NT2/D1 (cell line): Measurements from ENCODE around the gene ERCC6L2.

ENCODE experiments used
- DNase-seq: peaks from one replicate; pipeline ENCODE4 v3.0.0-alpha.2; 2011; ENCODE audit warnings: low read depth, low spot score
- H3K27me3 ChIP-seq: 2 replicates; pipeline ENCODE4 v1.6.0; 2011; ENCODE audit warnings: mild to moderate bottlenecking; ENCODE audit not compliant: insufficient read length, insufficient read depth
- H3K36me3 ChIP-seq: 2 replicates; pipeline ENCODE4 v1.6.1; 2011; ENCODE audit warnings: mild to moderate bottlenecking, low read length, mixed read lengths; ENCODE audit not compliant: insufficient read depth, insufficient read length
- H3K4me1 ChIP-seq: 2 replicates; pipeline ENCODE4 v1.5.1; 2011; ENCODE audit not compliant: insufficient read depth, insufficient read length
- H3K4me3 ChIP-seq: 2 replicates; pipeline ENCODE4 v1.5.1; 2011; ENCODE audit warnings: low read depth; ENCODE audit not compliant: insufficient read length
- H3K9ac ChIP-seq: 2 replicates; pipeline ENCODE4 v1.6.0; 2011; ENCODE audit warnings: low read depth; ENCODE audit not compliant: insufficient read length
- H3K9me3 ChIP-seq: 2 replicates; pipeline ENCODE4 v1.5.1; 2011; ENCODE audit warnings: mild to moderate bottlenecking, low read length; ENCODE audit not compliant: insufficient read depth
- SUZ12 ChIP-seq: IDR thresholded peaks from 2 replicates; pipeline ENCODE4 v1.6.1; 2011; ENCODE audit not compliant: insufficient read length, insufficient read depth; ENCODE audit errors: extremely low read depth
- YY1 ChIP-seq: IDR thresholded peaks from 2 replicates; pipeline ENCODE4 v1.6.1; 2011; ENCODE audit not compliant: insufficient read length, insufficient read depth
- ZNF274 ChIP-seq: IDR thresholded peaks from 2 replicates; pipeline ENCODE4 v1.6.1; 2011; ENCODE audit warnings: mild to moderate bottlenecking, low read depth, low read length

The ERCC6L2 gene

GRCh38 chr9:95864852-95865580, 10.5 kb upstream of the ERCC6L2 start:
- TF ChIP-seq SUZ12, result no peak
- TF ChIP-seq ZNF274, result no peak
- TF ChIP-seq YY1, result no peak
- Histone ChIP-seq H3K9ac (no peak overlapping the region), H3K9me3 (peaks cover 25% of the 10 kb centered on the region), H3K4me1 (no peaks in the 10 kb centered on the region), H3K27me3 (no peaks in the 10 kb centered on the region), H3K4me3 (no peak overlapping the region), H3K36me3 (no peaks in the 10 kb centered on the region)
- DNase-seq, result no peak

DNA sequence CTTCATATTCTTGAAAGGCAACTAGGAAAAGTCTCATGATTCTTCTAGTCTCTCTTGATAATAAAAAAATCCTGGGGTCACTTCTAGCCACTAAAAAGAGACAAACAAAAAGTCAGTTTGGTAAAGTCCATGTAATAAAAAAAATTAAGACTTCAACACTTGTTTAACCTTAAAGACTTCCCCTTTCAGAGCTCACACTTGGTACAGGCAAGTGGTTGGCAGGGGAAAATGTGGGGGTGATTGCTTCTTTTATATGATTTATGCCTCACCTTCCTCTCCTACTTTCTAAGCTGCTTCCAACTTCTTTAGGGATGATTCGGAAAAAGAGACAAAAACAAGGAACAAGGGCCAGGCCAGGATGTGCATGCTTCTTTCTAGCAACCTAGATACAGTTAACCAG, 5.1 kb upstream of the ERCC6L2 start:
- DNase-seq, result no peak
- Histone ChIP-seq H3K4me3 (no peak overlapping the region), H3K9ac (no peak overlapping the region), H3K36me3 (peaks cover 14% of the 10 kb centered on the region), H3K9me3 (peaks cover 5% of the 10 kb centered on the region; the same call in 1 of the 2 replicates), H3K4me1 (no peaks in the 10 kb centered on the region), H3K27me3 (no peaks in the 10 kb centered on the region)
- TF ChIP-seq ZNF274 (no peak), YY1 (no peak), SUZ12 (no peak)

- Histone ChIP-seq H3K4me1 (no peaks in the 10 kb centered on the region), H3K9me3 (peaks cover 5% of the 10 kb centered on the region; the same call in 1 of the 2 replicates), H3K36me3 (peaks cover 14% of the 10 kb centered on the region), H3K9ac (no peak overlapping the region), H3K4me3 (no peak overlapping the region), H3K27me3 (no peaks in the 10 kb centered on the region)
- TF ChIP-seq SUZ12 (no peak), YY1 (no peak), ZNF274 (no peak)
- no peak for DNase-seq
Observed at GRCh38 chr9:95870906-95871305, 4.6 kb upstream of the ERCC6L2 start.

GRCh38 chr9:95874303-95874988, 1.0 kb upstream of the ERCC6L2 start:
- Histone ChIP-seq H3K27me3 (no peaks in the 10 kb centered on the region), H3K9me3 (no peaks in the 10 kb centered on the region), H3K9ac (no peak overlapping the region), H3K4me3 (no peak overlapping the region), H3K36me3 (peaks cover 14% of the 10 kb centered on the region), H3K4me1 (no peaks in the 10 kb centered on the region)
- no peak for DNase-seq
- no peak for TF ChIP-seq YY1
- no peak for TF ChIP-seq ZNF274
- TF ChIP-seq SUZ12, result no peak

- Histone ChIP-seq H3K9me3 (no peaks in the 10 kb centered on the region), H3K4me1 (no peaks in the 10 kb centered on the region), H3K36me3 (peaks cover 14% of the 10 kb centered on the region), H3K9ac (no peak overlapping the region), H3K4me3 (no peak overlapping the region), H3K27me3 (no peaks in the 10 kb centered on the region)
- TF ChIP-seq YY1 (no peak), SUZ12 (no peak), ZNF274 (no peak)
- no peak for DNase-seq
Observed at GRCh38 chr9:95874989-95875304, 544 bp upstream of the ERCC6L2 start.

DNA sequence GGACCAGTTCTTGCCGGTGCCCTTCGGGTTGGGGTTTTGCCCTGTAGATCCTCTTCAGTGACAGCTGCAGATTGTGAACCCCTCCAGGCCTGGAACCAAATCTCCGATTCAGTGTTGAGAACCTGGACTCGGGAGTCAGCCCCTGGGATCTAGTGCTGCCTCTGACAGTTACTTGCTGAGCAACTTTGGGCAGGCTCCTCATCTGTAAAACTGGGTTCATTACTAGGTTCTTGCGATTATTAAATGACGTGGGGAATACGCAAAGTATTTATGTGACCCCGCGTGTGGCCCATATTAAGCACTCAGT, 600 bp downstream of the ERCC6L2 start:
- TF ChIP-seq ZNF274 (no peak), SUZ12 (no peak), YY1 (no peak)
- H3K4me3 ChIP-seq, result no peak overlapping the region
- no peaks in the 10 kb centered on the region for H3K27me3 ChIP-seq
- peaks cover 18% of the 10 kb centered on the region for H3K36me3 ChIP-seq
- DNase-seq, result no peak
- H3K9ac ChIP-seq, result no peak overlapping the region
- no peaks in the 10 kb centered on the region for H3K9me3 ChIP-seq
- H3K4me1 ChIP-seq, result no peaks in the 10 kb centered on the region

DNA sequence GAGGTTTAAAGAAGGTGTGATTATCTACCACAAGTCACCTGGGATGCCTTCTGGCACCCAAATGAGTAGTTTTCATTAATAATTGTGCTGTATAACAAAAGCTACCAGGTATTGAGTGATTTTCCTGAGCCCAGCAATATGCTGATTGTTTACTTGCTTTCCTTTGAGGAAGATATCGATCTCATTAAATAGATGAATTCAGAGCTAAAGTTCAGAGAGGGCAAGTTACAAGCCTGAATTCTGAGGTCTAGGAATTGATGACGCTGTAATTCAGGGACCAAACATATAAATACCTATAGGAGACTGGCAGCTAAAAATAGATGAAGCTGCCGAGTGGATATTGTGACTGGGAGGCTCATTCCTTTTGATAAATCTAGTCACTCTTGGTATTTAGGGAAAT, 1.1 kb downstream of the ERCC6L2 start:
- no peak for TF ChIP-seq SUZ12
- TF ChIP-seq YY1, result no peak
- no peak for TF ChIP-seq ZNF274
- H3K4me3 ChIP-seq, result no peak overlapping the region
- H3K9ac ChIP-seq, result no peak overlapping the region
- no peaks in the 10 kb centered on the region for H3K9me3 ChIP-seq
- H3K4me1 ChIP-seq, result no peaks in the 10 kb centered on the region
- H3K36me3 ChIP-seq, result peaks cover 22% of the 10 kb centered on the region
- no peaks in the 10 kb centered on the region for H3K27me3 ChIP-seq
- DNase-seq, result no peak
